Tibial artery (tissue), 4 donors: ENCODE results near the gene FARP1.

Experiments used
- DNase-seq, 2 donors: peaks; one replicate each; pipeline ENCODE4 v3.0.0-alpha.2; 2019
- H3K27ac ChIP-seq, 2 donors: fragments of 200-600 bp; sonication (generic) in 1 of 2; 1 replicate in 1 of 2; 2 replicates in 1 of 2; pipeline ENCODE4 v1.5.1; 2018 to 2019; ENCODE audit warnings: mild to moderate bottlenecking in 1 of 2
- H3K27me3 ChIP-seq, 2 donors: fragments of 200-600 bp; sonication (generic) in 1 of 2; one replicate each; pipeline versions ENCODE4 v1.5.1 to v1.6.0; 2016 to 2019
- H3K36me3 ChIP-seq, 3 donors: fragments of 200-600 bp; sonication (generic) in 2 of 3; one replicate each; pipeline ENCODE4 v1.5.1; 2016 to 2019; ENCODE audit warnings: mild to moderate bottlenecking in 2 of 3
- H3K4me1 ChIP-seq, 4 donors: fragments of 200-600 bp; sonication (generic) in 2 of 4; 1 replicate in 3 of 4; 2 replicates in 1 of 4; pipeline ENCODE4 v1.5.1; 2016 to 2019
- H3K4me3 ChIP-seq, 2 donors: fragments of 200-600 bp; sonication (generic) in 1 of 2; 1 replicate in 1 of 2; 2 replicates in 1 of 2; pipeline ENCODE4 v1.5.1; 2018 to 2019; ENCODE audit warnings: mild to moderate bottlenecking in 2 of 2
- H3K9me3 ChIP-seq, 3 donors: fragments of 200-600 bp; sonication (generic) in 1 of 3; one replicate each; pipeline ENCODE4 v1.5.1; 2016 to 2019
- intact Hi-C: fragments of 100-400 bp; cut with DNase I; formaldehyde crosslinking; loops from one replicate; pipeline ENCODE4 v1.15.0; 2023; ENCODE audit warnings: low total_unique reads
- TF ChIP-seq, protein P1 (sequence below), 2 experiments: fragments of 200-600 bp in 1 of 2; fragments of 450-650 bp in 1 of 2; IDR thresholded peaks; one replicate each; pipeline ENCODE4 v1.5.1; 2017 to 2019; ENCODE audit warnings: antibody characterized with exemption in 2 of 2, mild to moderate bottlenecking in 1 of 2, moderate library complexity in 1 of 2

Gene FARP1

DNA sequence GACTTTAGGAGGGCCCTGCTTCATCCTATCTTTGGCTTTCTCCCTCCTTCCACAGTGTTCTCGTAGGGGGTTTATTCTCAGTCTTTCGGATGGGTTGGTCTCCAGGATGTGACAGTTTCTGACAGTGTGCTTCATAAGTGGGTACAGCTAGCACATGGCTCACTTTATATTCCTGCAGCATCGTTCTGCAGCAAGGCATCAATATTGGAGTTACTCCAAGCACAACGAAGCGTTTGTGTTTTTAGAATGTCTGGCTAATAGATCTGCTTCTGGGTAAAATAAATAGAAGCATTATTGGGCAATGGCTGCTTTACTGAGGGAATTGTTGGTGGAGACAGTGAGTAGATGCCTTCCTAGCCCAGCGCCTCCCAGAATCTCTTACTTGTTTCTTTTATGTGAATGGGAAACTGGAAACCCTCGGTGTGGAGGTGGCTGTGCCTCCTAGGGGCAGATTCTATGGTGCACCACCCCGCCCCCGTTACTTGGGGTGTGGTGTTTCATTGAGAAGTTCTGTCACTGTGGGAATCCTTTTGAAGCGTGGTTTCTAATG lies 2.0 kb downstream of the FARP1 start:
- H3K4me1 ChIP-seq = peaks cover 0 to 31% (median 18%) of the 10 kb centered on the region in 4 donors
- H3K27me3 ChIP-seq = no peaks in the 10 kb centered on the region
- H3K4me3 ChIP-seq = peak overlapping the region; percentile 73 to 81
- intact Hi-C loops = loop anchor here (10.0 kb wide), 1 partner anchor 70 kb away; no protein-coding TSS in a partner anchor
- H3K27ac ChIP-seq = peak overlapping the region in 1 of 2 donors; percentile 67
- TF ChIP-seq, protein P1, sequence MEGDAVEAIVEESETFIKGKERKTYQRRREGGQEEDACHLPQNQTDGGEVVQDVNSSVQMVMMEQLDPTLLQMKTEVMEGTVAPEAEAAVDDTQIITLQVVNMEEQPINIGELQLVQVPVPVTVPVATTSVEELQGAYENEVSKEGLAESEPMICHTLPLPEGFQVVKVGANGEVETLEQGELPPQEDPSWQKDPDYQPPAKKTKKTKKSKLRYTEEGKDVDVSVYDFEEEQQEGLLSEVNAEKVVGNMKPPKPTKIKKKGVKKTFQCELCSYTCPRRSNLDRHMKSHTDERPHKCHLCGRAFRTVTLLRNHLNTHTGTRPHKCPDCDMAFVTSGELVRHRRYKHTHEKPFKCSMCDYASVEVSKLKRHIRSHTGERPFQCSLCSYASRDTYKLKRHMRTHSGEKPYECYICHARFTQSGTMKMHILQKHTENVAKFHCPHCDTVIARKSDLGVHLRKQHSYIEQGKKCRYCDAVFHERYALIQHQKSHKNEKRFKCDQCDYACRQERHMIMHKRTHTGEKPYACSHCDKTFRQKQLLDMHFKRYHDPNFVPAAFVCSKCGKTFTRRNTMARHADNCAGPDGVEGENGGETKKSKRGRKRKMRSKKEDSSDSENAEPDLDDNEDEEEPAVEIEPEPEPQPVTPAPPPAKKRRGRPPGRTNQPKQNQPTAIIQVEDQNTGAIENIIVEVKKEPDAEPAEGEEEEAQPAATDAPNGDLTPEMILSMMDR (IDR thresholded peaks at IDR 0.05) = peak in 1 of 2 experiments; percentile 17
- no peaks in the 10 kb centered on the region for H3K9me3 ChIP-seq
- no peak for DNase-seq
- no peaks in the 10 kb centered on the region for H3K36me3 ChIP-seq

DNA sequence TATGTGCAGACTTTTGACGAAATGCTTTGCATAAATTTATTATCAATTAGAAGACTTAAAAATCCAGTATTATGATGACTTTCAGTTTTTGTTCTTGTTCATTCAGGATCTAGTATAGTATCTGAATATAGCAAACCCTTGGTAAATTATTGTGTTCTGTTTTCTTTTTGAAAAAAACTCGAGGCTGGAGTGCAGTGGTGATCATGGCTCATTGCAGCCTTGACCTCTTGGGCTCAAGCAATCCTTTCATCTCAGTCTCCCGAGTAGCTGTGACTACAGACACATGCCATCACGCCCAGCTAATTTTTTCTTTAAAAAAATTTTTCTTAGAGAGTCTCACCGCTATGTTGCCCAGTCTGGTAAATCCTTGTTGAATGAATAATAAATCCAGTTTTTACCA lies 4.6 kb downstream of the FARP1 start:
- no peak overlapping the region for H3K27ac ChIP-seq
- H3K4me1 ChIP-seq = peaks cover 0 to 27% (median 18%) of the 10 kb centered on the region in 4 donors
- intact Hi-C loops = loop anchor here (10.0 kb wide), 1 partner anchor 67 kb away; no protein-coding TSS in a partner anchor
- no peaks in the 10 kb centered on the region for H3K27me3 ChIP-seq
- H3K36me3 ChIP-seq = no peaks in the 10 kb centered on the region
- H3K9me3 ChIP-seq = no peaks in the 10 kb centered on the region
- TF ChIP-seq, protein P1 (IDR thresholded peaks at IDR 0.05) = no peak
- H3K4me3 ChIP-seq = no peak overlapping the region
- no peak for DNase-seq

DNA sequence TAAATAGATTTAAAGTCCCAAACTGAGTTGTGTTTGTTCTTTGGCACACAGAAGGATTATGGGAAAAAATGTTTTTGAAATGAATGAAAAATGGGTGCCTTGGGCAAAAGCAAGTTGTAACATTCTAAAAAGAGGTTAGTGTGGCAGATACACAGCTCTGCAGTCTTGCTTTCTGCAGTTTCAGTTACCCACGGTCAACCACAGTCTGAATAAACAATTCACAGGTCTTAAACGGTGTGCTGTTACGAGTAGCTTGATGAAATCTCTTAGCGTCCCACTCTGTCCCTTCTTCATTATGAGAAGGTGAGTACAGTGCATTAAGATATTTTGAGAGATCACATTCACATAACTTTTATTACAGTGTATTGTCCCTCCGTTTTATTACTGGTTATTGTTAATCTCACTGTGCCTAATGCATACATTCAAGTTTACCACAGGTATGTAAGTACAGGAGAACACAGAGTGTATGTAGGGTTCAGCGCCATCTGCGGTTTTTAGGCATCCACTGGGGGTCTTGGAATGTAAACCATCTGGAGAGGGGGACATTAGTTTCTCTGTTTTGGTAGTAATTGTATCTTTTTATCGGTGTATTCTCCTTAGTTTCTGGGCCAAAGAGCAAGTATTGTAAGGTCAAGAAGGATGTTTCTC lies 8.1 kb downstream of the FARP1 start:
- Histone ChIP-seq H3K27me3 (no peaks in the 10 kb centered on the region), H3K4me3 (no peak overlapping the region), H3K36me3 (peaks cover 0 to 3% (median 0%) of the 10 kb centered on the region in 3 donors), H3K27ac (no peak overlapping the region), H3K4me1 (peaks cover 0 to 13% (median 2%) of the 10 kb centered on the region in 4 donors), H3K9me3 (no peaks in the 10 kb centered on the region)
- TF ChIP-seq, protein P1 (IDR thresholded peaks at IDR 0.05) = no peak
- DNase-seq = no peak
- intact Hi-C loops = no loop called here

DNA sequence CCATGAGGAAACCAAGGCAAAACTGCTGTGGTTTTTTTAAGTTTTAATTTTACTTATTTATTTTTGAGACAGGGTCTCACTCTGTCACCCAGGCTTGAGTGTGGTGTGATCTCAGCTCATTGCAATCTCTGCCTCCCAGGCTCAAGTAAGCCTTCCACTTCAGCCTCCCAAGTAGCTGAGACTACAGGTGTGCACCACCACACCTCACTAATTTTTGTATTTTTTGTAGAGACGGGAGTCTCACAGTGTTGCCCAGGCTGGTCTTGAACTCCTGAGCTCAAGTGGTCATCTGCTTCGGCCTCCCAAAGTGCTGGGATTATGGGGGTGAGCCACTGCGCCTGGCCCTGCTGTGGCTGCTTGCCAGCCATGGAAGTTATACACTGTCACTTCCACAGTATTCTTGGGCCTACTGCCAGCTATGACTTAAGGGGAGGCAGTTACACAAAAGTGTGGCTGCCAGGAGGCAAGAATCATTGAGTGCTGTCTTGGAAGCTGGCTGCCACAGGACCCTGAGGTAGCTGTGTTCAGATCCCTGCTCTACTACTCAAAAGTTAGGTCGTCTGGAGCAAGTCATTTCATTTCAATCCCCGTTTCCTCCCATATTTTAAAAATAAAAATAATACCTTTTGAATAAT lies 12.7 kb downstream of the FARP1 start:
- DNase-seq = no peak
- intact Hi-C loops = no loop called here
- Histone ChIP-seq H3K4me3 (no peak overlapping the region), H3K9me3 (no peaks in the 10 kb centered on the region), H3K4me1 (peaks cover 0 to 9% (median 0%) of the 10 kb centered on the region in 4 donors), H3K36me3 (peaks cover 0 to 3% (median 0%) of the 10 kb centered on the region in 3 donors), H3K27ac (no peak overlapping the region), H3K27me3 (no peaks in the 10 kb centered on the region)
- TF ChIP-seq, protein P1 (IDR thresholded peaks at IDR 0.05) = no peak

DNA sequence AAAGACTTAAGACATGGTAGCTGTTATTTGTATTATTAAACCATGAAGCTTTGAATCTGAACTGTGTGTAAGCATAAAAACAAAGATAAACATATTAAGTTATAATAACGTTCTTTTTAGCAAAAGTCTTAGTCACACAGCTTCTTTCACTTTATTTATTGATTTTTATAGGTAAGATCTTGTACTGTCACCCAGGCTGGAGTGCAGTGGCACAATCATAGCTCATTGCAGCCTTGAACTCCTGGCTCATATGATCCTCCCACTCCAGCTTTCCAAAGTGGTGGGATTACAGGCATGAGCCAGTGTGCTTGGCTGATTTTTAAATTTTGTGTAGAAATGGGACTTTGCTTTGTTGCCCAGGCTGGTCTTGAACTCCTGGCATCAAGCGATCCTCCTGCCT lies 13.4 kb downstream of the FARP1 start:
- TF ChIP-seq, protein P1 (IDR thresholded peaks at IDR 0.05) = no peak
- peaks cover 0 to 3% (median 0%) of the 10 kb centered on the region in 3 donors for H3K36me3 ChIP-seq
- H3K27me3 ChIP-seq = no peaks in the 10 kb centered on the region
- no peak for DNase-seq
- H3K27ac ChIP-seq = no peak overlapping the region
- intact Hi-C loops = no loop called here
- H3K4me3 ChIP-seq = no peak overlapping the region
- H3K9me3 ChIP-seq = no peaks in the 10 kb centered on the region
- H3K4me1 ChIP-seq = peaks cover 0 to 9% (median 0%) of the 10 kb centered on the region in 4 donors
